GM06990 (cell line): Measurements from ENCODE around the gene MAP3K8.

ENCODE experiments used
- DNase-seq: peaks from one replicate; pipeline ENCODE4 v3.0.0-alpha.2; 2011; ENCODE audit not compliant: insufficient read length; ENCODE audit errors: extremely low read depth
- H3K27me3 ChIP-seq: replicated peaks from 2 replicates; pipeline ENCODE4 v1.6.0; 2011; ENCODE audit warnings: low read length; ENCODE audit not compliant: control insufficient read depth, insufficient read depth
- H3K36me3 ChIP-seq: 2 replicates; pipeline ENCODE4 v1.5.1; 2011; ENCODE audit warnings: low read length; ENCODE audit not compliant: control insufficient read depth, insufficient read depth
- H3K4me3 ChIP-seq: replicated peaks from 2 replicates; pipeline ENCODE4 v1.5.1; 2011; ENCODE audit warnings: low read depth, mild to moderate bottlenecking, control low read depth, low read length
- CTCF ChIP-seq: IDR thresholded peaks from 2 replicates; pipeline ENCODE4 v1.5.1; 2011; ENCODE audit warnings: low read length, control low read depth, mild to moderate bottlenecking, inconsistent platforms; ENCODE audit not compliant: insufficient read depth, poor library complexity, severe bottlenecking

The MAP3K8 gene

GRCh38 chr10:30494558-30494957, 60.6 kb downstream of the MAP3K8 start:
- no peak overlapping the region for H3K4me3 ChIP-seq
- TF ChIP-seq CTCF: no peak
- no peaks in the 10 kb centered on the region for H3K36me3 ChIP-seq
- no peak for DNase-seq
- H3K27me3 ChIP-seq: no peaks in the 10 kb centered on the region

- TF ChIP-seq CTCF: no peak
- Histone ChIP-seq H3K36me3 (no peaks in the 10 kb centered on the region), H3K4me3 (no peak overlapping the region), H3K27me3 (no peaks in the 10 kb centered on the region)
- no peak for DNase-seq
These were observed 61.7 kb downstream of the MAP3K8 start for GRCh38 chr10:30495687-30496086.

GRCh38 chr10:30499816-30500215, 65.8 kb downstream of the MAP3K8 start:
- no peak for DNase-seq
- Histone ChIP-seq H3K36me3 (no peaks in the 10 kb centered on the region), H3K4me3 (no peak overlapping the region), H3K27me3 (no peaks in the 10 kb centered on the region)
- TF ChIP-seq CTCF: no peak

GRCh38 chr10:30500534-30500933, 66.5 kb downstream of the MAP3K8 start:
- H3K4me3 ChIP-seq: no peak overlapping the region
- no peaks in the 10 kb centered on the region for H3K36me3 ChIP-seq
- DNase-seq: no peak
- no peak for TF ChIP-seq CTCF
- H3K27me3 ChIP-seq: no peaks in the 10 kb centered on the region

- no peak for TF ChIP-seq CTCF
- no peak for DNase-seq
- Histone ChIP-seq H3K4me3 (no peak overlapping the region), H3K27me3 (no peaks in the 10 kb centered on the region), H3K36me3 (no peaks in the 10 kb centered on the region)
These were observed 67.0 kb downstream of the MAP3K8 start for GRCh38 chr10:30500963-30501504.
